CD4-positive, alpha-beta T cell treated with Interleukin-1 beta for 1 hour (primary cell): ENCODE results near the gene NPIPB6.
"Not testable (repeated sequence)": the region's sequence is repeated elsewhere in the genome, so short reads cannot be mapped to it uniquely, and the experiment has no call there.

Experiments used
- DNase-seq, 2 donors: peaks; one replicate each; pipeline ENCODE4 v3.0.0-alpha.2; 2020 to 2022

NPIPB6 gene

DNA sequence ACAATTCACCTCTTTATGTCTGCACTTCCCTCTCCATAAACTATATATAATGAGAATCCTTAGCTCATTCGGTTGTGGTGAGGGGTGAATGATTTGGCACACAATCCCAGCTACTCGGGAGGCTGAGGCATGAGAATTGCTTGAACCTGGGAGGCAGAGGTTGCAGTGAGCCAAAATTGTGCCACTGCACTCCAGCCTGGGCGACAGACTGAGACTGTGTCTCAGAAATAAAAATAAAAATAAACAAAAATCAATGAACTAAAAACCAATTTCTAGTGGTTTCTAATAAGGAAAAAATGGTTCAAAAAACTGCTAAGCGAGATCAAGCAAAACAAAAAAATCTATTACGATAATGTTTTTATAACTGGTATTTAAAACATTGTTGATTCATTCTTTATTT, at the start of gene NPIPB6:
TSS of gene NPIPB6 (minus strand) at position 101 of the 400 bp plus-strand sequence. CDS start 686 bp downstream, outside the sequence.
- DNase-seq: not testable (repeated sequence)

DNA sequence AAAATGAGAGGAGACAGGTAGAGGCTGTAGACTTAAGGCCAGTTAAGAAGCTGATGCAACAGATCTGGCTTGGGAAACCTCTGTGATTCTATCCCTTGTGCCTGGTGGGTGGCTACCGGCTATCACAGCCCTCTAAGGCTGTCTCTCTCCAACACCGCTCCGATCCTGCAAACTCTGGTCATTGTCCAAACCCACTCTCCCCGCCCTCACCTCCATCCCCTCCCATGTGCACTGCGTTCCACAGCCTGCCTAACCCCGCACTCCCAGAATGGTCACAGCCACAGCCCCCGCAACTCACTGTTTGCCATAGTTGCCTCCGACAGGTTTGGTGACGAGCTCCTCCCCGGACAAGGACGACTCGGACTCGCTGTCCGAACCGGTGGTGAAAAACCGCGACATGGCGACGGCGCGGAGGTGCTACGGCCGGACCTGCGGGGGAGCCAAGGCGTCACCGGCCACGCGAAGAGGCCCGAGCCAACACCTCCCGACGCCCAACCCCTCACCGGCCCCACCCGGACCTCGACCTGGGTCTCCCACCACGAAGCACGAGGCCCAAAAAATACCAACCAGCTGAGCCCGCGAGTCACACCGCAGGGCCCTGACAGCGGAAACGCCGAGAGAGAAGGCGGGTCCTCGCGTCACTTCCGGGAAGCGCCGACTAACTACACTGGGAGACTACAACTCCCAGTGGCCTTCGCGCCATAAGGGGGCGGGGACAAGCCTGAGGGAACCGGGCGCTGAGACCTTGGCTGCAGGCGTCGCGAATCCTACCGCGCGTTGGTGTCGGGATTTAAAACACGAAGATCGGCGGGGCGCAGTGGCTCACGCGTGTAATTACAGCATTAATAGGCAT, 40.1 kb upstream of the NPIPB6 start, which contains the start of gene EIF3CL:
TSS of gene EIF3CL (minus strand) at position 622 of the 853 bp plus-strand sequence. CDS start at position 399, 223 bp downstream.
- not testable (repeated sequence) for DNase-seq

DNA sequence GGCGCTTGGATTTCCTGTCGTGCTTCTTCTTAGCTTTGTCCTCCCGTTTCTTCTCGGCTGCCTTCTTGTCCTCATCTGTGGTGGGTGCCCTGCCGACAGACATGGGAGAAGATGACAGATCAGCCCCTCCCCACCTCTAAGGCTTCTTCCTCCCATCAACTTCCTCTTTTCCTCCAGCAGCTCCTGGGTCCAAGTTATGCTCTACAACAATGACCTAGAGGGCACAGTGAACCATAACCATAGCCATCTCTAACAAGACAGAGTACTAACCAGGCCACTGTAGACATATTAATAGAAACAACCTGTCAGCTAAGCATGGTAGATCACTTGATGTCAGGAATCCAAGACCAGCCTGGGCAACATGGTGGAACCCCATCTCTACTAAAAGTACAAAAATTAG, 28.7 kb upstream of the NPIPB6 start:
- DNase-seq: not testable (repeated sequence)

DNA sequence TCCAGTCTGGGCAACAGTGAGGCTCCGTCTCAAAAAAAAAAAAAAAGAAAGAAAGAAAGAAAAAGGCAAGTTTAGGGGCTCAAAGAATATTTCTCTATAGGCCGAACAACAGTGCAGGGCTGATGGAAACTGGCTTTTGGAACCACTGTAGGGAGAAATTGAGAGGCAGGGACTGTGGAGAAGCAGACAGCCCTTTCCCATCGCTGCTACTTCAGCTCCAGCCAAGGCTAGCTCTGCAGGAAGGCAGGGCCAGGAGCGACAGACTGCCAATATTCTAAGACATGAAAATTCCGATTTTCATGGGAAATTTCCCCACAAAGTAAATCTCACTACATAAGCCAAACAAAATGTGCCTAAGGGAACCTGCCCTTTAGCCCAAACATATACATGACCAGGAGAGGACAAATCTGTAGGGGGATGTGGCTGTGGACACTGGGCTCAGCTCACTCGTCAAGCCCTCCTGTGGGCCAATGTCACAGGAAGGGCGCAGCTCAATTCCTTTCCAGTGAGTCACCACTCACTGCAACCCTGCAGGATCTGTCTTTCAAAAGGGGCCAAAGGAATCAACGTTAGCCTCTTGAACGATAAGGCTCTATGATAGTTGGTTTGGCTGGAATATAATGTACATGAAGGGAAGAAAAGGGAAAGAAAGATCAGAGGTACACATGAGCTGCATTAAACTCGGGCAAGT, 19.0 kb upstream of the NPIPB6 start:
- DNase-seq: not testable (repeated sequence)

DNA sequence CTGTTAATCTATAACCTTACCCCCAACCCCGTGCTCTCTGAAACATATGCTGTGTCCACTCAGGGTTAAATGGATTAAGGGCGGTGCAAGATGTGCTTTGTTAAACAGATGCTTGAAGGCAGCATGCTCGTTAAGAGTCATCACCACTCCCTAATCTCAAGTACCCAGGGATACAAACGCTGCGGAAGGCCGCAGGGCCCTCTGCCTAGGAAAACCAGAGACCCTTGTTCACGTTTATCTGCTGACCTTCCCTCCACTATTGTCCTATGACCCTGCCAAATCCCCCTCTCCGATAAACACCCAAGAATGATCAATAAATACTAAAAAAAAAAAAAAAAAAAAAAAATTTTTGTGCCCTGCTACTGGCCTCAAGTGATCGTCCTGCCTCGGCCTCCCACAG, 14.5 kb upstream of the NPIPB6 start:
- not testable (repeated sequence) for DNase-seq

DNA sequence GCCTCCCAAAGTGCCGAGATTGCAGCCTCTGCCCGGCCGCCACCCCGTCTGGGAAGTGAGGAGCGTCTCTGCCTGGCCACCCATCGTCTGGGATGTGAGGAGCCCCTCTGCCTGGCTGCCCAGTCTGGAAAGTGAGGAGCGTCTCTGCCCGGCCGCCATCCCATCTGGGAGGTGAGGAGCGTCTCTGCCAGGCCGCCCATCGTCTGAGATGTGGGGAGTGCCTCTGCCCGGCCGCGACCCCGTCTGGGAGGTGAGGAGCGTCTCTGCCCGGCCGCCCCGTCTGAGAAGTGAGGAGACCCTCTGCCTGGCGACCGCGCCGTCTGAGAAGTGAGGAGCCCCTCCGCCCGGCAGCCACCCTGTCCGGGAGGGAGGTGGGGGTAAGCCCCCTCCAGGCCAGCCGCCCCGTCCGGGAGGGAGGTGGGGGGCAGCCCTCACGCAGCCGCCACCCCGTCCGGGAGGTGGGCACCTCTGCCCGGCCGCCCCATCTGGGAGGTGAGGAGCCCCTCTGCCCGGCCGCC, 13.9 kb upstream of the NPIPB6 start:
- DNase-seq: not testable (repeated sequence)

DNA sequence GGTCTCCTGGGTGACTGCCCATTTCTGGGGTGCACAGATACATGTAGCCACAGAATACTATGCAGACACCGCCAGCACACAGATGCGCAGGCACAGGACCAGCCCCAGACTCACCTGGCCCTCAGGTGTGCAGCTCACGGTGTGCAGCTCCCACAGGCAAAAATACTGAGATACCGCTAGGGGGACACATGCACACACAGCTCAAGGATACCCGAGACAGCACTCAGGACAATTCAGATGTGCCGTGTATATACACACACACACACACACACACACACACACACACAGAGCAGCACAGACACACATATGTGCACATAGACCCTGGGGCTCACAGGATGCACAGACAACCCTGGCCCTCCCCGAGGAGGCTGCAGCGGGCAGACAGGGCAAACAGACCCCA, 11.8 kb upstream of the NPIPB6 start:
- peak in 1 of 2 donors; percentile 23 for DNase-seq

DNA sequence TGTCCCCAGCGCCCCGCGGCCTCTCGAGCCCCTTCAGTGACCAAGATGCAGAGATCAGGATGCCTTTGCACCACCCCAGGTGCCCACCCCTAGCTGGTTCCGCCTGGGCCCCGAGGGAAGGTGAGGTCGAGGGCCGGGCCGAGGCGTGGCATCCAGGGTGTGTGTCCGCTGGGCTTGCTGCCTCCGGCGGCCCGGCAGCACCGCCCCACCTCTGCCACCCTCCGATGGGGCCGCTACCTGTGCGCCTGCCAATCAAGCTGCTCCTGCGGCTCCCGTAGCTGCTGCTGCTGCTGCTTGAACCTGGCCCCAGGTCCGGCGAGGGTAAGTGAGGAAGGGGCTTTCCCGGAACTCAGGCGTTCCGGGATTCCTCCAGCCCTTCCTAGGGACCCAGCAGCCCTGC, 11.0 kb upstream of the NPIPB6 start:
- DNase-seq: not testable (repeated sequence)

DNA sequence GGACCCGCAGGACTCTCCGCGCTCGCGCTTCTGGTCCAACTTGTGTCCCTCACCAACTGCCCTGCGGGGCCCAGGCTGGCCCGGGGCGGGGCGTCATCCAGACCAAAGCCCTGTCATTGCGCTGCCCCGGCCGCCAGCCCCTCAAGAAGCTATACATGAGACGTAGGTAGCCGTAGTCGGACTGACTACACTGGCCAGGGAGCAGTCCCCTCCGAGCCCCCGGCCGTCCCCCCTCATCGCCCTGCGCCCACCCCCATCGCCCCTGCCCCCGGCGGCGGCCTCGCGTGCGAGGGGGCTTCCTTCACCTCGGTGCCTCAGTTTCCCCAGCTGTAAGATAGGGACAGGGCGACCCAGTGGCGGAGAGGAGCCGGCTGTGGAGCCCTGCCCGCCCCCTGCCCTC, 4.6 kb upstream of the NPIPB6 start:
- DNase-seq: not testable (repeated sequence)

DNA sequence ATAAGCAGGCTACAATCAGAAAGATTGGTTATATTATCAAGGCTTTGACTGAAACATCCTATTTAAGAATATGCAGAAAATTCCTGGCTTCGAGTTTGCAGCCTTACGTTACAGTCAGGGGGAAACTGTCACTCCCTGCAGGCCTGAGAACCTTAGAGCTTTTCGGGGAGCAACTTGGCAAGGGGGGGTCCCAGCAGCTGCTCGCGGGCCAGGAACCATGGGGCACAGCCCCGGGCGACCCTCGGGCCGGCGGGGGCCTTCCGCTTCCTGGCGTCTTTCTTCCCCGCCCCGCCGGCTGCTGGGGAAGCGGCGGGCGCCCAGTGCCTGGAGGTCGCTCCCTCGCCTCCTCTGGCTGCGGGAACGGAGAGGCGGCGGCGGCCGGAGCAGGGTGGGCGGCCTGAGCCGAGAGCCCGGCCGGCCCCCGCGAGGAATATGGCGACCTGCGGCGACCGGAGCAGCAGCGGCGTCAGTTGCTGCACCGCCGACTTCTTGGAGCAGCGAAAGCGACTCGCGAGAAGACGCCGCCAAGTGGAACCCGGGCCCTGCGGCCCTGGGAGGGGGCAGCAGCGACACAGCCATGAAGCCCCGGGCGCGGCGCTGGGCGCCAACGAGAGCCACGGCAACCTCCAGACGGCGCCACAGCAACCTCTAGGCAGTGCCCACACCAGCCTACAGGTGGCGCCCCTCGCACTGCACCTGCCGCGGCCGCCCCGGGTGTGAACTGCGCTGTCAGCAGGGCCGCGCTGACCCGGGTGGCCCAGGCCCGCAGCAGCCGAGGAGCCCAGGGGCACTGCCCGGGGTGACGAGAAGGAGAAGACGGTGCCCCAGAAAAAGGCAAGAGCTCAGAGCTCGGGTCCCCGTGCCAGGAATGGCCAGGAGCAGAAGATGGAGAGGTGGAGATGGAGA, 1.2 kb upstream of the NPIPB6 start:
- DNase-seq: peak; percentile 11 to 19

DNA sequence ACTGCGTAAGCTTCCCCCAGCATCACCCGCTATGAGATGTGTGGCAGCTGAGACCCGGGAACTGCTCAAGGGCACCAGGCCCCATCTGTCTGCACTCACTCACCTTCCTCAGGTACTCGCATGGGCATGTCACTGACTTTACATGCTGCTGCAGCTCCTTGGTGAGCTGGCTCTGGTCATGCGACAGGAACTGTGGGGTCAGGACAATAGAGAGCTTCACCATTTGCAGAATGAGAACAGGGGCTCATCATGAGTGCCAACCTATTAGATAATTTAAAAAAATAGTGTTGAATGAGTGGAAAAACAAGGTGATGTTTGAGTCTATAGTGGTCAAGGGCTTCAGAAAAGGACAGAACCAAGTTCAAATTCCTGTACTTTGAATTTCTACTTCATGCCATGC, 708 bp downstream of the NPIPB6 start:
- DNase-seq: not testable (repeated sequence)

DNA sequence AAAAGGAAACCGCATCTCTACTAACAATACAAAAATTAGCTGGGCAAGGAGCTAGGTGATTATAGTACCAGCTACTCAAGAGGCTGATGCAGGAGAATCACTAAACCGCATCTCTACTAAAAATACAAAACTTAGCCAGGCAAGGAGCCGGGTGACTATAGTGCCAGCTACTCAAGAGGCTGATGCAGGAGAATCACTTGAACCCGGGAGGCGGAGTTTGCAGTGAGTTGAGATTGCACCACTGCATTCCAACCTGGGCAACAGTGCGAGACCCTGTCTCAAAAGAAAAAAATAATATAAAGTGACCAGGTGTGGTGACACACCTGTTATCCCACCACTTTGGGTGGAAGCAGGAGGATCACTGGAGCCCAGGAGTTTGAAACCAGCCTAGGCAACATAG, 25.1 kb downstream of the NPIPB6 start:
- not testable (repeated sequence) for DNase-seq

DNA sequence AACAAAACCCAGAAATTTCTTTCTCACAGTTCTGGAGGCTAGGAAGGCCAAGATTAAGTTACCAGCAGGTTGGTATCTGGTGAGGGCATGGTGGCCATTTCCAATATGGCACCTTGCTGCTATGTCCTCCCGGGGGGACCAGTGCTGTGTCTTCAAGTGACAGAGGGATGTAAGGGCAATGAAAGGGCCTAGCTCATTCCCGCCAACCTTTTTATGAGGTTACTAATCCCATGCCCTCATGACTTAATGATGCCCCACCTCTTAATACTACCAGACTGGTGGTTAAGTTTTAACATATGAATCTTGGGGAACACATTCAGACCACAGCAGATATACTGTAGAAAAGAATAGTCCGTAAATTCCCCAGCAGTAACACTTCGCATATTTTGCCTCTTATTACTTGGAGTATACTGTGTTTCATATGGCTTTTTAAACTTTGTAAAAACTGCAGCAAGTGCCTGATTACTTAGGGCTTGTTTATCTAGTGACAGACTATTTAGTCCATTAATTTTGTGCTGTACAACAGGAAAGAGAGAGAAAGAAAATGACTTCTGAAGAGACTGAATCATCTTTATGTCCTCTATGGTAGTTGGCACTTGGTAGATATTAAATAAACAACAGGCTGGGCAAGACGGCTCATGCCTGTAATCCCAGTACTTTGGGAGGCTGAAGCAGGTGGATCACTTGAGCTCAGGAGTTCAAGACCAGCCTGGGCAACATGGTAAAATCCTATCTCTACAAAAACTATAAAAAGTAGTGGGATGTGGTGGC, 26.2 kb downstream of the NPIPB6 start:
- DNase-seq: not testable (repeated sequence)

DNA sequence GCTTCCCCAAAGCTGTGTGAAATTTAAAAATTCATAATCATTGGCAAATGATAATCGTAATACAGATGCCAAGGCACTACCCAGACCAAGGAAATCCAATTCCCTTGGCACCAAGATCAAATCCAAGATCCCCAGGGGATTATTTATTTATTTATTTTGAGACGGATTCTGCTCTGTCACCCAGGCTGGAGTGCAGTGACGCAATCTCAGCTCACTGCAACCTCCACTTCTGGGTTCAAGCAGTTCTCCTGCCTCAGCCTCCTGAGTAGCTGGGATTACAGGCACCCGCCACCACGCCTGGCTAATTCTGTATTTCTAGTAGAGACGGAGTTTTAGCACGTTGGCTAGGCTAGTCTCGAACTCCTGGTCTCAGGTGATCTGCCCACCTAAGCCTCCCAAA, 27.6 kb downstream of the NPIPB6 start:
- not testable (repeated sequence) for DNase-seq

DNA sequence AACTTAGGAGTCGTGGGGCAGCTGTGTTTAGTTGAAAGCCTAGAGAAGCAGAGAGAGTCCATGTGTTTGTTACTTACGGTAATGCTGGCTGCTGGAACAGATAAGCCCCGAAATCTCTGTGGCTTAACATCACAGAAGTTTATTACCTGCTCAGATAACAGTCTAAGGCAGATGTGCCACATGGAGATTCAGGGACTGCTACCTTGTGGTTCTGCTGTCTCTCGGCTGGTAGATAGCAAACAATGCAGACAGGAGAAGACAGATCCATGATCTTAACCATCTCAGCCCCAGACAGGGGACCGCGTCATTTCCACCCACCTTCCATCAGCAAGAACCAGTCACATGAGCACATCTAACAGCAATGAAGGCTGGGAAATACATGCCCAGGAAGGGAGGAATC, 30.7 kb downstream of the NPIPB6 start:
- not testable (repeated sequence) for DNase-seq

DNA sequence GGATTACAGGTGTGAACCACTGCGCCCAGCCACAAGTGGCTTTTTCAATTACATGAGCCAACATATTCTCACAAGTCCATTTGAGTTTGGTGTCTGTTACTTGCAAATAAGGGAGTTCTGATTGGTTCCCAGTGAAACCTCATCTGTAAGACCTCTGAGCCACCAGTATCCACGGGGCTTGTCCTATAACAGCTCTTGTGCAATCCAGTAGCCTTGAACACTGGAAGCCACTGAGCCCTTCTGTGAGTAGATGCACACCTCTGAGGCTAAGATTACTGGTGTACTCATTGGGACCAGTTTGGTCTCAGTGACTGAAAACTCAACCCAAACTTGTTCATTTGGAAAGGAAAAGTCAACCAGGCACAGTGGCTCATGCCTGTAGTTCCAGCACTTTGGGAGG, 32.3 kb downstream of the NPIPB6 start:
- not testable (repeated sequence) for DNase-seq

DNA sequence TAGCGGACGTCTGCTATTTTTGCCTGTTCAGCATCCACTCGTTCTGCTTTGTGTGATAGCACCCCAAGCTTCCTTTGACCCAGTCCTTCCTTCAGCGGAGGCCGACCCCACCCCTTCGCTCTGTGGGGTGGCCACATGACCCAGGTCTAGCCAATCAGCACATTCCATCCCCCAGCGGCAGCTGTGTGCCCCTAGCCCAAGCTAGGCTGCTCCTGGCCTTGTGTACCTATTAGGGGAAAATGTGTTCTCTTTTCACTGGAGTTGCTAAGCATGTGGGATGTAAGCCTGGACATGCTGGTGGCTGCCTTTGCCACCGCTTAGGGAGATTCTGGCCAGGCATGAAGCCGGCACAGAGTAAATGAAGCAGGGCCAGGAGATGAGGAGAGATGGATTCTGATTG, 33.1 kb downstream of the NPIPB6 start:
- DNase-seq: peak in 1 of 2 donors; percentile 25

DNA sequence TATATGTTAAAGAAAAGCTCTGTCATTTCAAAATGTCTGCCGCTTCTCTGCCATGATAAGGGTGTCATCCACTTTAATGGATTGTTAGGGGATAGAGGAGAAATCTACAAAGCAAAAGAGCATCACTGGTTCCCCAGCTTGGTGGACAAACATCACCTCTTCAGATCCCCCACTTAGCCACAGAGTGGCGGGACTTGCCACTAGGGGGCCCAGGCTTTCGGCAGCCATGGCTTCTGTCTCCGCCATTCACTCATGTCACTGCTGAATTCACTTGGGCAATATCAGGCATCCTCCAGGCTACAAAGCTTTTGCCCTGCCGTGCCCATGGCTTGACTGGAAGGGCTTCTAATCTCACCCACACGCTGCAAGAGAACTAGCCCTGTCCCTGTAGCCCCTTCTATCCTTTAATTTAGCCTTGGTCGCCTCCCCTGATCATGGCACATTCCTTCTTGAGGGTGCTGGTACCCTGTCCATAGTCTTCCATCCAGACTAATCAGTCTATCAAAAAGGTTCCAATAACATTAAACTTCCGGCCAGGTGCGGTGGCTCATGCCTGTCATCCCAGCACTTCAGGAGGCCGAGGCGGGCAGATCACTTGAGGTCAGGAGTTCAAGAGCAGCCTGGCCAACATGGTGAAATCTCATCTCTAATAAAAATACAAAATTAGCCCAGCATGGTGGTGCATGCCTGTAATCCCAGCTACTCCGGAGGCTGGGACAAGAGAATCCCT, 36.3 kb downstream of the NPIPB6 start:
- DNase-seq: peak; percentile 64

DNA sequence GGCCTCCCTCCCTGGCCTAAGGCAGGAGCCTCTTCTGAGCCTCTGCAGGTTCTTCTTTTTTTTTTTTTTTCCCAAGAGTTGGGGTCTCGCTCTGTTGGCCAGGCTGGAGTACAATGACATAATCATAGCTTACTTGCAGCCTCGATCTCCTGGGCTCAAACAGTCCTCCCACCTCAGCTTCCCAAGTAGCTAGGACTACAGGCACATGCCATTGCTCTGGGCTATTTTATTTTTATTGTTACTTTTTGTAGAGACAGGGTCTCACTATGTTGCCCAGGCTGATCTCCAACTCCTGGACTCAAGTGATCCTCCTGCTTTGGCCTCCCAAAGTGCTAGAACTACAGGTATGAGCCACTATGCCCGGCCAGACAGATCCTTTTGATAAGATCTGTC, 38.4 kb downstream of the NPIPB6 start:
- no peak for DNase-seq

DNA sequence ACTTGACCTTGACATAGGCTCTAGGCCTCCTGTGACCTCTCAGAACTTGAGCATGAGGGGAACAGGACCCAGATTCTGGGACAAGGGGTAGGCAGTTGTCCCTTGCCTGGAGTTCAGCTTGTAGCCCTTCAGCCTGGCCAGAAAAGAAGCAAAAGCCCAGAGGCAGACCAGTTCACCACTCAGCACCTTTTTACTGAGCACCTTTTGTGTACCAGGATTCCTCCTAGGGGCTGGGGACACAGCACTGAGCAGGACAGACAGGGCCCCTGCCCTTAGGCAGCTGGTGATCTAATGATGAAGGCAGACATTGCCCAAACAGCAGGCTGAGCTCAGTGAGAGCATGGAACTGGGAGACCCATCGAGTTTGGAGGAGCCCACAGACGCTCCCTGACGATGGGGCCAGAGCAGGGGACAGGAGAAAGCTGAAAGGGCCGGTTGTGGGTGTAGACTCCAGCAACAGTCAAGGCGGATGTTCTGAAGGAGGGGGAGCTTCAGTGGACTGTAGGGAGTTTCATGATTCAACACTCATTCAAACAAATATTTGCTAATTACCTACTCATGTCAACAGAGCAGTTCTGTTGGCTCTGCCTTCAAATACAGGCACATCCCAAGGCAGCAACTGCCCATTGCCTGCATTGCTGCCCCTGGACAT, 38.9 kb downstream of the NPIPB6 start:
- no peak for DNase-seq
